ENCODE measurements around the gene PTPN18.

The PTPN18 gene

GRCh38 chr2:130354139-130354428 lies 1.8 kb upstream of the PTPN18 start:
- Histone ChIP-seq H3K27ac (replicated peaks) (no peak overlapping the region), H3K4me3 (replicated peaks; ENCODE audit: insufficient read depth, low read length) (no peak overlapping the region), H3K27me3 (ENCODE audit: insufficient read depth, poor library complexity, severe bottlenecking) (no peaks in the 10 kb centered on the region)
- TF ChIP-seq POLR2AphosphoS5 (IDR thresholded peaks at IDR 0.05; ENCODE audit: low read depth), result no peak
- TF ChIP-seq CTCF (IDR thresholded peaks at IDR 0.05; ENCODE audit: insufficient read depth, low read length), result no peak
- TF ChIP-seq, protein P1, sequence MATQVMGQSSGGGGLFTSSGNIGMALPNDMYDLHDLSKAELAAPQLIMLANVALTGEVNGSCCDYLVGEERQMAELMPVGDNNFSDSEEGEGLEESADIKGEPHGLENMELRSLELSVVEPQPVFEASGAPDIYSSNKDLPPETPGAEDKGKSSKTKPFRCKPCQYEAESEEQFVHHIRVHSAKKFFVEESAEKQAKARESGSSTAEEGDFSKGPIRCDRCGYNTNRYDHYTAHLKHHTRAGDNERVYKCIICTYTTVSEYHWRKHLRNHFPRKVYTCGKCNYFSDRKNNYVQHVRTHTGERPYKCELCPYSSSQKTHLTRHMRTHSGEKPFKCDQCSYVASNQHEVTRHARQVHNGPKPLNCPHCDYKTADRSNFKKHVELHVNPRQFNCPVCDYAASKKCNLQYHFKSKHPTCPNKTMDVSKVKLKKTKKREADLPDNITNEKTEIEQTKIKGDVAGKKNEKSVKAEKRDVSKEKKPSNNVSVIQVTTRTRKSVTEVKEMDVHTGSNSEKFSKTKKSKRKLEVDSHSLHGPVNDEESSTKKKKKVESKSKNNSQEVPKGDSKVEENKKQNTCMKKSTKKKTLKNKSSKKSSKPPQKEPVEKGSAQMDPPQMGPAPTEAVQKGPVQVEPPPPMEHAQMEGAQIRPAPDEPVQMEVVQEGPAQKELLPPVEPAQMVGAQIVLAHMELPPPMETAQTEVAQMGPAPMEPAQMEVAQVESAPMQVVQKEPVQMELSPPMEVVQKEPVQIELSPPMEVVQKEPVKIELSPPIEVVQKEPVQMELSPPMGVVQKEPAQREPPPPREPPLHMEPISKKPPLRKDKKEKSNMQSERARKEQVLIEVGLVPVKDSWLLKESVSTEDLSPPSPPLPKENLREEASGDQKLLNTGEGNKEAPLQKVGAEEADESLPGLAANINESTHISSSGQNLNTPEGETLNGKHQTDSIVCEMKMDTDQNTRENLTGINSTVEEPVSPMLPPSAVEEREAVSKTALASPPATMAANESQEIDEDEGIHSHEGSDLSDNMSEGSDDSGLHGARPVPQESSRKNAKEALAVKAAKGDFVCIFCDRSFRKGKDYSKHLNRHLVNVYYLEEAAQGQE (IDR thresholded peaks at IDR 0.05; ENCODE audit: insufficient replicate concordance, low read depth), result peak; percentile 29
- DNase-seq (ENCODE audit: low read depth in 1 of 2, low spot score in 1 of 2), result no peak

DNA sequence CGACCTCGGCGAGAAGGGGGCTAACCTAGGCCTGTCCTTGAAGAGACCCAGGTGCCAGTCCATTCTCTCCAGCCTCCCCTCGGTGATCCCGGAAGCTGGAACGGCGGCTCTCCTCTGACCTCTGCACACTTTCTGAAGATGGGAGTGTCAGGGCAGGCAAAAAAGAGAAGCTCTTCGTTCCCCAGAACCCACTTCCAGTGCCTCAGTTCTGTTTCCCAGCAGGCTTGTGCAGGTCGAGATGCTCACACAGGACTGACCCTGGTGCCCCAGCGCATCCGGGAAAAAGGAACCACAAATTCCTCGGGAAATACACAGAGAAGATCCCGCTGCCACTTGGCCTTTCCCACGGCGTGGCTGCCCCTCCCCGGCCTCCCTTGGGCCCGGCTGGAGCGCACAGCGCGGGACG lies 681 bp upstream of the PTPN18 start:
- TF ChIP-seq POLR2AphosphoS5 (IDR thresholded peaks at IDR 0.05; ENCODE audit: low read depth) (no peak), GABPA (IDR thresholded peaks at IDR 0.05; ENCODE audit: low read depth) (no peak)
- no peaks in the 10 kb centered on the region for H3K27me3 ChIP-seq (ENCODE audit: insufficient read depth, poor library complexity, severe bottlenecking)
- peak overlapping the region; percentile 76 for H3K4me3 ChIP-seq (replicated peaks; ENCODE audit: insufficient read depth, low read length)
- H3K27ac ChIP-seq (replicated peaks), result no peak overlapping the region
- peak in 1 of 2 experiments; percentile 28 for DNase-seq (ENCODE audit: low read depth in 1 of 2, low spot score in 1 of 2)

- TF ChIP-seq POLR2AphosphoS5 (IDR thresholded peaks at IDR 0.05; ENCODE audit: low read depth) (no peak), GABPA (IDR thresholded peaks at IDR 0.05; ENCODE audit: low read depth) (no peak)
- Histone ChIP-seq H3K4me3 (replicated peaks; ENCODE audit: insufficient read depth, low read length) (no peak overlapping the region), H3K27ac (replicated peaks) (no peak overlapping the region), H3K27me3 (ENCODE audit: insufficient read depth, poor library complexity, severe bottlenecking) (no peaks in the 10 kb centered on the region)
- no peak for DNase-seq (ENCODE audit: low read depth in 1 of 2, low spot score in 1 of 2)
Observed at GRCh38 chr2:130357864-130358263, 2.0 kb downstream of the PTPN18 start.

DNA sequence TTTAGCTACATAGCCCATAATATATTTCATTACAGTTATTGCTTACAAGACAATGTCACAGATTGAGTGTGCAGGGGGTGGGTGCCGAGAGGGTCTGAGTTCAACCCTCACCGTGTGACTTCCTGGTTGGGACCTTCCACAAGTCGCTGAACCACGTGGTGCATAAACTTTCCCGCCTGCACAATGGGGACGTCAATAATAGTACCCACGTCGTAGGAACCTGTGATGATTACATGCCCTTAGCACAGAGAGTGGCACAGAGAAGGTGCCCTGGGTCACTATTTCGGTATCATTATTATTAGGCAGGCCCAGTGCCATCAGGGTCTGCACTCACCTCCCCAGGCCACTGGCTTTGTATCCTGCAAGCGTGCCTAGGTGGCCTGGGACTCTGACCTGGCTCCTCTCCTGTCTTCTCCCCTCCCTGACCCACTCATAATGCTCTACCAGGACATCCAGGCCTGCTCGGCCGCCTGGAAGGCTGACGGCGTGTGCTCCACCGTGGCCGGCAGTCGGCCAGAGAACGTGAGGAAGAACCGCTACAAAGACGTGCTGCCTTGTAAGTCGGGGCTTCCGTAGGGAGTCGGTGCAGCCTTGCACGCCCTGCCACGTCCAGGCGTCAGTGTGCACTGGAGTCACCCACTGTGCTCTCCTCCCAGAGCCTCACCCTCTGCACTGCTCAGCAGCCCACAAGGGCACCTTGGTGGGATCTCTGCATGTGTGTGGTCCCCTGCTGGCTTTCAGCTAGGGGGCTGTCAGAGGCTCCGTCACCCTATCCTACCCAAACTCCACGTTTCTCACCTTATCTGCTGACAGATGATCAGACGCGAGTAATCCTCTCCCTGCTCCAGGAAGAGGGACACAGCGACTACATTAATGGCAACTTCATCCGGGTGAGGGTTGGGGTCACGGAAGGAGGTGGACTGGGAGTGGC lies 2.8 kb downstream of the PTPN18 start:
- Histone ChIP-seq H3K4me3 (replicated peaks; ENCODE audit: insufficient read depth, low read length) (no peak overlapping the region), H3K27me3 (ENCODE audit: insufficient read depth, poor library complexity, severe bottlenecking) (no peaks in the 10 kb centered on the region), H3K27ac (replicated peaks) (no peak overlapping the region)
- no peak for DNase-seq (ENCODE audit: low read depth in 1 of 2, low spot score in 1 of 2)
- TF ChIP-seq, protein P1 (IDR thresholded peaks at IDR 0.05; ENCODE audit: insufficient replicate concordance, low read depth), result no peak
- no peak for TF ChIP-seq CTCF (IDR thresholded peaks at IDR 0.05; ENCODE audit: insufficient read depth, low read length)
- TF ChIP-seq POLR2AphosphoS5 (IDR thresholded peaks at IDR 0.05; ENCODE audit: low read depth), result no peak
- no peak for TF ChIP-seq GABPA (IDR thresholded peaks at IDR 0.05; ENCODE audit: low read depth)
- TF ChIP-seq SPI1 (IDR thresholded peaks at IDR 0.05; ENCODE audit: borderline replicate concordance, low read depth), result no peak

DNA sequence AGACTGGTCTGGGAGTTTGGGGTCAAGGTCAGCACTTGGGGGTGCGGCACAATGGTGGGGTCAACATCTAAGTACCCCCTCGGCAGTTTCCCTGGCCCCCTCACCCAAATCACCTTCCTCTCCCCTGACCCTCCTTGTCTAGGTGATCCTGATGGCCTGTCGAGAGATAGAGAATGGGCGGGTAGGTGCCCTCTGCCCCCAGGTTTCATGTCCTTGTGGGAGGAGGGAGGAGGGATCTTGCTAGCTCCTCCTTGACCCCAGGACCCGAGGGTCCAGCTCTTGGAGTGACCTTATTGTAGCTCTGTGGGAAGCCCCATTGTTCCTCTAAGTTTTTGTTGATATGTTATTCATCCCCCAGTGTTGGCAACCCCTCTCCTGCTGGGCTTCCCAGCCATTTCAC lies 3.6 kb downstream of the PTPN18 start:
- no peak overlapping the region for H3K4me3 ChIP-seq (replicated peaks; ENCODE audit: insufficient read depth, low read length)
- DNase-seq (ENCODE audit: low read depth in 1 of 2, low spot score in 1 of 2), result no peak
- TF ChIP-seq POLR2AphosphoS5 (IDR thresholded peaks at IDR 0.05; ENCODE audit: low read depth), result no peak
- TF ChIP-seq SPI1 (IDR thresholded peaks at IDR 0.05; ENCODE audit: borderline replicate concordance, low read depth), result no peak
- TF ChIP-seq CTCF (IDR thresholded peaks at IDR 0.05; ENCODE audit: insufficient read depth, low read length), result no peak
- TF ChIP-seq GABPA (IDR thresholded peaks at IDR 0.05; ENCODE audit: low read depth), result no peak
- TF ChIP-seq, protein P1 (IDR thresholded peaks at IDR 0.05; ENCODE audit: insufficient replicate concordance, low read depth), result no peak
- H3K27me3 ChIP-seq (ENCODE audit: insufficient read depth, poor library complexity, severe bottlenecking), result no peaks in the 10 kb centered on the region
- H3K27ac ChIP-seq (replicated peaks), result no peak overlapping the region
